22Rv1 (cell line): ENCODE data around the gene KATNAL2.

Experiments used
- H3K27ac ChIP-seq: fragments of 450-650 bp; 2 replicates; pipeline ENCODE4 v1.5.1; 2017
- CTCF ChIP-seq: fragments of 450-650 bp; IDR thresholded peaks from 2 replicates; pipeline ENCODE4 v1.5.1; 2017; ENCODE audit warnings: mild to moderate bottlenecking
- ZFX ChIP-seq: fragments of 450-650 bp; IDR thresholded peaks from 2 replicates; pipeline ENCODE4 v1.6.1; 2017; ENCODE audit warnings: antibody characterized with exemption, borderline replicate concordance

The KATNAL2 gene

GRCh38 chr18:46915800-46916550 is 1.4 kb upstream of the KATNAL2 start:
- no peak for TF ChIP-seq CTCF
- 0 out of 2 replicates have a peak overlapping the region, but pooled peaks have one; percentile 73 for H3K27ac ChIP-seq

GRCh38 chr18:46916551-46917107 is 773 bp upstream of the KATNAL2 start:
- peak overlapping the region; percentile 73 for H3K27ac ChIP-seq

GRCh38 chr18:46917803-46918600 is 600 bp downstream of the KATNAL2 start:
- H3K27ac ChIP-seq: peak overlapping the region; percentile 73

More at GRCh38 chr18:46916551-46917107, 773 bp upstream of the KATNAL2 start:
- TF ChIP-seq ZFX (no peak), CTCF (no peak)

GRCh38 chr18:46920067-46920466 is 2.7 kb downstream of the KATNAL2 start:
- no peak for TF ChIP-seq ZFX
- no peak for TF ChIP-seq CTCF
- H3K27ac ChIP-seq: no peak overlapping the region

More at GRCh38 chr18:46917803-46918600, 600 bp downstream of the KATNAL2 start:
- TF ChIP-seq CTCF: no peak

- no peak overlapping the region for H3K27ac ChIP-seq
- TF ChIP-seq CTCF (no peak), ZFX (no peak)
These were observed 3.3 kb downstream of the KATNAL2 start for GRCh38 chr18:46920653-46921052.

GRCh38 chr18:46939337-46939963 is 22.0 kb downstream of the KATNAL2 start:
- TF ChIP-seq CTCF: no peak
- no peak for TF ChIP-seq ZFX
- H3K27ac ChIP-seq: no peak overlapping the region
